GM21515 (cell line): Measurements from ENCODE around the gene CUX1.
"Not testable (repeated sequence)": the region's sequence is repeated elsewhere in the genome, so short reads cannot be mapped to it uniquely, and the experiment has no call there.

ENCODE experiments used
- ATAC-seq: cut with Tn5 transposase; IDR thresholded peaks from one replicate; pipeline ENCODE4 v1.9.1; 2021; ENCODE audit not compliant: unreplicated experiment

CUX1 gene

DNA sequence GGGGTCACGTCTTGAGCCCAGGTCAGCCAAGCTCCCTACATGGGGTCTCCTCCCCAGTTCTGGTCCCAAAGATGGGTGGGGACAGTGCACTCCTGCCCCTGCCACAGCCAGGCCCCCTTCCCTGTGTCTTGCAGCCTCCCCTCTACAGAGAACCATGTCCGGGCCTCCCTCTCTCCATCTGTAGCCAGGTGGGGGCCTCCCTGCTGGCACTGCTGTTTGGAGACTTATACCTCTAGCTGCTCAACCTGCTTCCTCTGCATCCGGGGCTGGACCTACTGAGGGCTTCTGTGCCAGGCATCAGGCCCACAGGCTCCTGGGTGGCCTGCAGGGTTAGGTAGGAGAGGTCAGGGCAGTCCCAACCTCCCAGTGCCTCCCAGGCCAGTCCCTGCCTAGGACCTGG, 477.2 kb downstream of the CUX1 start:
- no peak for ATAC-seq

DNA sequence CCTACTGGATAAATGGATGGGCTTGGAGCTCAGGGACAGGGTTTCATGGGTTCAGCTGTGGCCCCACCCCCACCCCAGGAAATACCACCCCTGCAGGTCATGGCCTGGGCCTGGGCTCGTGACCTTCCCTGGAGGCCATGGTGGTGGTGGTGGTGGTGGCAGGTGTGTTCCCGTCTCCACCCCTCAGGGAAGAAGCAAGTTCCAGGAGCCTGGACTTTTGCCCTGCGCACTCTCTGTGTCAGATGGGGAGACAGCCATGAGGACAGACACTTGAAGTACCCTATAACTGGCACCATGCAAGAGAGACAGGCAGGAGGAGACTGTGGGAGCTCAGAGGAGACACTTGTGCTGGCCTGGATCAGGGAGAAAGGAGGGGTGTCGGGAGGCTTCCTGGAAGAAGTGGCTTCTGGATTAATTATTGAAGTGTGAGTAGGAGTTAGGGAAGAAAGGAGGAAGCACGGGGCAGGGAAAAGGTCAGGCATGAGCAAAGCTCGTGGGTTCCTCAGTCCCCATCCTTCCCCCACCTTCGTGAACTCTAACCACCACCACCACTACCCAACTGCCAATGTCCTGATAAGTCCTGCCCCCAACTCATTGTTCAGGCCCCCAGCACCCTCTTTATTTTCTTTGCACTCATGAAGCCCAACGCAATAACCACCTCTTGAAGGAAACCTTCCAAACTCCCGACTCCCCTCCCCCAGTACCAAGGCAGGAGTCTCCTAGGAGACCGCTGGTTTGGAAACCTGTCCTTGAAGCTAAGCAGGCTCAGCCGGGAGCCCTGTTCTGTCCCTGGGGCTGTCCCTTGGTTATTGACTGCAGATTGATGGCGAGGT, 478.1 kb downstream of the CUX1 start:
- ATAC-seq: no peak

- ATAC-seq: no peak
Measured at GRCh38 chr7:102296179-102296438, 478.7 kb downstream of the CUX1 start.

- no peak for ATAC-seq
Measured at GRCh38 chr7:102296514-102296913, 479.1 kb downstream of the CUX1 start.

DNA sequence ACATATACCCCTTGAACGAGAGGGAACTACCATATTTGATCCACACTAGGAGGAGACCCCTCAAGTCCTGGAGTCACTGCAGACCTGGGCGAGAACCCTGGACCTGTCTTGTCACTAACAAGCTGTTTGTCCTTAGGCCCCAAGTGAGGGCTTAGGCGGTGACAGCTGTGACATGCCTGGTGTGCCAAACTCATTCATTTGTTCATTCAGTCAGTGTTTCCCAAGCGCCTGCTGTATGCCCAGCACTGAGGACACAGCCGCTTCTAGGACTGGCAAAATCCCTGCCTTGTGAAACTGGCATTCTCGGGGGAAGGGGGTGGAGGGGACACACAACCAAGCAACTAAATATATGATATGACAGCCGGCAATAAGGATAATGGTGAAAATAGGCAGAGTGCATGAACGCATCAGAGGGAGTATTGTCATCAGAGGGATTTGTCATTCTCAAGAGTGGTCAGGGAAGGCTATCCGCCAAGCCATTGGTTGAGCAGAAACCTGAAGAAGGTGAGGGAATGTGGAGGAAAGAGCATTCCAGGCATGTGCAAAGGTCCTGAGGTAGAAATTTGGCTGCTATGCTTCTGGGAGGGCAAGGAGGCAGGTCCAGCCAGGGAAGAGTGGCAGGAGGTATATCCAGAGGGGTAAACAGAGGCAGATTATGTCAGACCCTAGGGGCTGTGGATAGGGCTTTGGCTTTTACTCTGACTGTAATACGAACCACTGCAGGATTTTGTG, 480.2 kb downstream of the CUX1 start:
- ATAC-seq: no peak

DNA sequence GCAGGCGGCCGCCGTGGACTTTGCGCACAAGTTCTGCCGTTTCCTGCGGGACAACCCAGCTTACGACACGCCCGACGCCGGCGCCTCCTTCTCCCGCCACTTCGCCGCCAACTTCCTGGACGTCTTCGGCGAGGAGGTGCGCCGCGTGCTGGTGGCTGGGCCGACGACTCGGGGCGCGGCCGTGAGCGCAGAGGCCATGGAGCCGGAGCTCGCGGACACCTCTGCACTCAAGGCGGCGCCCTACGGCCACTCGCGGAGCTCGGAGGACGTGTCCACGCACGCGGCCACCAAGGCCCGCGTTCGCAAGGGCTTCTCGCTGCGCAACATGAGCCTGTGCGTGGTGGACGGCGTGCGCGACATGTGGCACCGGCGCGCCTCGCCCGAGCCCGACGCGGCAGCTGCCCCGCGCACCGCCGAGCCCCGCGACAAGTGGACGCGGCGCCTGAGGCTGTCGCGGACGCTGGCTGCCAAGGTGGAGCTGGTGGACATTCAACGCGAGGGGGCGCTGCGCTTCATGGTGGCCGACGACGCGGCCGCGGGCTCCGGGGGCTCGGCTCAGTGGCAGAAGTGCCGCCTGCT, 483.3 kb downstream of the CUX1 start:
- ATAC-seq: no peak

- ATAC-seq: not testable (repeated sequence)
Measured at GRCh38 chr7:102301367-102301766, 483.9 kb downstream of the CUX1 start.

DNA sequence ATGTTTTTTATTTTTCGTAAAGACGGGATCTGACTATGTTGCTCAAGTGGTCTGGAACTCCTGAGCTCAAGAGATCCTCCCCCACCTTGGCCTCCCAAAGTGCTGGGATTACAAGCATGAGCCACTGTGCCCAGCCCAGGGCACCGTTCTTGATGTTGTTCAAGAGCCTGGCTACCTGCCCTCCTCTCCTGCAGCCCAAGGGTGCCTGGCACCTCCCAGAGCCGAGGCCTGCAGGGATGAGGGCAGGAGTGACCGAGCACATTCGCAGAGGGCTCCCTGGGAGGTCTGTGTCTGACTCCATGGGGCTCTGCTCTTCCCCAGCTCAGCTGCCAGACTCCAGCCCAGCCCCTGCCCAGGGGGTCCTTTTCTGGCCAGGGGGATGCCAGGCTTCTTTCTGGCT, 484.6 kb downstream of the CUX1 start:
- ATAC-seq: no peak

- no peak for ATAC-seq
Measured at GRCh38 chr7:102303669-102304422, 486.4 kb downstream of the CUX1 start.

DNA sequence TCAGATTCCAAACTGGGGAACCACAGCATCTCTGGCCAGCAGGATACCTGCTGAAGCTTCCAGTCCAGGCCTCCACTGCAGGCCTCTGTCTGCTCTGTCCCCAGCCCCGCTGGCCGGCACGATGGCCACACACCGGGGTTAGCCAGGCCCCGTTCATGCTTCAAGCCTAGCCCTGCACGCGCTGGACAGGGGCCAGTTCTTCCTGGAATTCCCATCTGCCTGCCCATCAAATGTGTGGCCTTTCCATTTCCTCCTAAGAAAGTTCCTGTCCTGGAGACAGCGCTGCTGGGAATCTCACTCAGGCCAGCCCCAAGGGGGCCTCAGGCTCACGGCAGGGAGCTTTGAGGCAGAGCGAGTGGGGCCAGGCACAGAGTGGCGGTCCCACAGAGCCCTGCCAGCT, 487.2 kb downstream of the CUX1 start:
- no peak for ATAC-seq

- peak; percentile 46 for ATAC-seq
Measured at GRCh38 chr7:102305414-102306268, 488.2 kb downstream of the CUX1 start.

DNA sequence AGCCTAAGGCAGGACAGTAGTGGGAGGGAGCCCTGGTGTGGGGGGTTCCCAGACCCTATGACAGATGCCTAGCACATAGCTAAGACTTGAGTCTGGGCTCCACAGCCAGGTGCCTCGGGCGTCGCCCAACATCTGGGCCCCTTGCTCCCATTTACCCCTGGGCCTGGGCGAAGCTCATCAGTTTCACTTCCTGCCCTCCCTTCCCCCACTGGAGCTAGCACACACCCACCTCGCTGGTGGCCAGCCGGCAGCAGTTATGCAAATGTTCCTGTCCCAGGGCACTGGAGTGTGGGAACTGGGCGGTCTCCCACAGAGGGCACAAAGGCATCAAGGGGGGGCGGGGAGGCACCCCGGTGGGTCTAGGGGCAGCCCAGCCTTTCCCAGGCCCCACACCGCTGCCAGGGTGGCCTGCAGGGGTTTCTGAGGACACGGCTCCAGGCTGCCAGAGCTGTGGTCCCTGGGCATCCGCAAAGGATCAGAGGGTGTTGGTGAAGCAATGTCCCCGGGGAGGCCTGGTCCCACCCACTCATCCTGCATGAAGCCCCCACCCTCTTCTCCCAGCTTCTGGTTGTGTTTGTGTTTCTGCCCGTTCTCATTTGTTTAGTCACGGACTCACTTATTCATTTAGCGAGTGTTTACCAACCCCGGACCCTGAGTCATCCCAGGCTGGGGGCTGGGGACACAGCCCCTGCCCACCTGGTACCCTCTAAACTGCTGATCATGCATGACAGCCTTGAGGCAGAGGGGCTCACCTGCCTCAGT, 489.7 kb downstream of the CUX1 start:
- ATAC-seq: peak; percentile 66

DNA sequence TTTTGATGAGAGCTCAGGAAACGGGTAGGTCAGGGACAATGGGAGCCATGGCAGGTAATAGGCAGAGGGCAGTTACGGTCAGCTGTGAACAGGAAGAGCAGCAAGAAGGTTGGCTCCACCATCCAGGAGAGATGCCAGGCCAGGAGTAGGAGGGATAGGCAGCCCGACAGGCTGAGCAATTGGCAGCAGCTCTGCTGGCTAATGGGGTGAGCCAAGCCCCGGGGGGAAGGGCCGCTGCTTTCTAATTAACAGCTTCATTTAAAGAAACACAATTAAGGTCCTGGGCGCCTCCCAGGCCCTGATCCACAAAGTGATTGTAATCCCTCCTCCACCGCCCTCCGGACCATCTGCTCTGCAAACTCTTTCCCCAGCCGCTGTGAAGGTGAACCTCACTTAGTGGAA, 493.0 kb downstream of the CUX1 start:
- no peak for ATAC-seq

DNA sequence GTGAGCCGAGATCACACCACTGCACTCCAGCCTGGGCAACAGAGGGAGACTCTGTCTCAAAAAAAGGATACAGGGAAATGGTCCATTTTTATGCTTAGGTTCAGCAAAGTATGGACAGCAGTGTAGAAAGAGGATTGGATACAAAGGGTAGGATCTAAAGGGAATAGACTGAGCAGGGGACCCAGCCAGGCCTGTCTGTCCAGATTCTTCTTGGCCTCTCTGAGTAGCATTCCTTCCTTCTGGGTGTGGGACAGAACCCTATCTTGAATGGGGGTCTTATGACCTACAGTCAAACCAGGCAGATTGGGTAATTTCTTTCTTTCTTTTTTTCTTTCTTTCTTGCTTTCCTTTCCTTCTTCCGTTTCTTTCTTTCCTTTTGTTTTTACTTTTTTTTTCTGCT, 494.9 kb downstream of the CUX1 start:
- no peak for ATAC-seq

- no peak for ATAC-seq
Measured at GRCh38 chr7:102313997-102314780, 496.8 kb downstream of the CUX1 start.

DNA sequence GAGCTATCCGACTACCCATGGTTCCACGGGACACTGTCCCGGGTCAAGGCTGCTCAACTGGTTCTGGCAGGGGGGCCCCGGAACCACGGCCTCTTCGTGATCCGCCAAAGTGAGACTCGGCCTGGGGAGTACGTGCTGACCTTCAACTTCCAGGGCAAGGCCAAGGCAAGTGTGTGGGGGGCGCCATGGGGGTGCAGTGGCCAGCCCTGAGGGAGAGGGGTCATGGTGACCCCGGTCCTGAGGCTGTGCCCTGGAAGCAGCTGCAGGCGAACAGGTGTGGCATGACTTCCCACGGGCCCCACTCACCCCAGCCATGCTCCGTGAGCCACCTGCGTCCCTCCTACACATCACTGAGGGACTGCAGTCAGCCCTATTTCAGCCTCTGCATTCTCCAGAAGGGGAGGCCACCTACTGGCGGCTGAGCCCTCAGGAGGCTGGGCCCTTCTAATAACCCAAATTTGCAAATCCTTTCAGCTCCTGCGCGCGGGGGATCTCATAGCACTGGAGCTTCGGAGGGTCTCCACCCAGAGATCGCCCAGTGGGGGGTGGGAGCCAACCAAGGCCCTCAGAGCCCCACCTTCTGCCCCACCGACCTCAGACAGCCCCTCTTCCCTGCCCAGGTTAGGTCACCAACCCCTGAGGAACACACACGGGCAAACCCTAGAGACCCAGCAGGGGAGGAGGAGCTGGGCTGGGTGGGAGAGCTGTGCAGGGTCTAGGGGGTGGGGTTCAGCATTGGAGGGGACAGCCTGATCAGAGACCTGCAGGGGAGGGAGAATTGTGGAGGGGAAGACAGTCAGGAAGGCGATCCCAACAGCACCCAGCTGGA, 500.0 kb downstream of the CUX1 start:
- ATAC-seq: no peak

GRCh38 chr7:102318482-102318971, 501.1 kb downstream of the CUX1 start:
- ATAC-seq: no peak

DNA sequence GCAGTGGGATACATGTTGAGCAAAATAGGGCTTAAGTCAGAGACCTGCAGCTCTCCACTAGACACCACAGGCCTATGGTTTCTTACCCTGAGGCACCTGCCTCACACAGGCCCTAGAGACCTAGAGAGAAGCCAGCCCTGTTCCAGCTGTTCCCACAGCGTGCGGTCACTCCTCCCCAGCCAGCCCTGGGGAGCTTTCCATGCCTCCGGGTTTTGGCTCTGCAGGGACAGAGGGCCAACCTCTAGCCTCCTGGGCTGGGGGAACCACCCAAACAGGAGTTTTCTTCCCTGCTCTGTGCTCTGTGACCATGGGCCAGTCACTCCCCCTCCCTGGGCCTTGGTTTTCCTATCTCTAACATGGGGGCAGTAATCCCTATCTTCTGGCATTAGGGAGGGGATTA, 502.2 kb downstream of the CUX1 start:
- ATAC-seq: no peak
